Subcutaneous adipose tissue (tissue), 4 donors: ENCODE measurements around the gene SLC17A3. TPM values are rescaled to one million over a fixed set of nuclear protein-coding genes. Genes with fewer than 3 reads are reported as not detected.

Experiments used
- CTCF ChIP-seq: fragments of 450-650 bp; IDR thresholded peaks from one replicate; pipeline ENCODE4 v1.5.1; 2016; ENCODE audit warnings: low read depth, mild to moderate bottlenecking, control low read depth, antibody characterized with exemption, moderate library complexity
- total RNA-seq, 4 donors: library from RNA; depleted of rRNA; stranded (reverse); fragments of >200 nt; gene quantifications; one replicate each; pipeline ENCODE4 v1.1.0, GENCODE V29; 2016

The SLC17A3 gene
- total RNA-seq, 4 donors from 2014 or later: not detected

GRCh38 chr6:25866011-25866410 lies 8.0 kb downstream of the SLC17A3 start:
- TF ChIP-seq CTCF: no peak

GRCh38 chr6:25863360-25863759 lies 10.7 kb downstream of the SLC17A3 start:
- TF ChIP-seq CTCF: no peak

GRCh38 chr6:25862199-25862598 lies 11.8 kb downstream of the SLC17A3 start:
- TF ChIP-seq CTCF: no peak

- no peak for TF ChIP-seq CTCF
Observed at GRCh38 chr6:25852756-25853155, 21.3 kb downstream of the SLC17A3 start.

GRCh38 chr6:25851961-25852360 lies 22.1 kb downstream of the SLC17A3 start:
- TF ChIP-seq CTCF: no peak

- TF ChIP-seq CTCF: no peak
Observed at GRCh38 chr6:25844518-25844917, 29.5 kb downstream of the SLC17A3 start.

GRCh38 chr6:25842526-25842925 lies 31.5 kb downstream of the SLC17A3 start:
- TF ChIP-seq CTCF: no peak
